MM.1S (cell line): ENCODE measurements around the gene TM4SF5.

Source experiments
- DNase-seq: peaks from one replicate; pipeline ENCODE4 v3.0.0-alpha.2; 2015
- H2AFZ ChIP-seq: fragments of 300-600 bp; sonication (generic); 2 replicates; pipeline ENCODE4 v1.6.0; 2016; ENCODE audit warnings: antibody characterized with exemption, low read length
- H3F3A ChIP-seq: fragments of 300-600 bp; sonication (generic); 2 replicates; pipeline ENCODE4 v1.6.1; 2016; ENCODE audit warnings: mild to moderate bottlenecking, antibody characterized with exemption, low read length, moderate library complexity, mixed read lengths; ENCODE audit not compliant: insufficient read depth
- H3K27ac ChIP-seq: fragments of 300-600 bp; sonication (generic); 2 replicates; pipeline ENCODE4 v1.5.1; 2016; ENCODE audit warnings: mild to moderate bottlenecking, low read length
- H3K27me3 ChIP-seq: fragments of 300-600 bp; sonication (generic); replicated peaks from 2 replicates; pipeline ENCODE4 v1.6.0; 2016; ENCODE audit warnings: low read length; ENCODE audit not compliant: insufficient read depth
- H3K36me3 ChIP-seq: fragments of 300-600 bp; sonication (generic); replicated peaks from 2 replicates; pipeline ENCODE4 v1.6.1; 2016; ENCODE audit warnings: mild to moderate bottlenecking, low read length, mixed read lengths; ENCODE audit not compliant: insufficient read depth
- H3K4me1 ChIP-seq: fragments of 300-600 bp; sonication (generic); 2 replicates; pipeline ENCODE4 v1.6.1; 2016; ENCODE audit warnings: low read length, mixed read lengths
- H3K4me2 ChIP-seq: fragments of 300-600 bp; sonication (generic); 2 replicates; pipeline ENCODE4 v1.6.0; 2016; ENCODE audit warnings: low read depth, low read length
- H3K4me3 ChIP-seq: fragments of 300-600 bp; sonication (generic); 2 replicates; pipeline ENCODE4 v1.5.1; 2016; ENCODE audit warnings: low read length, mixed read lengths
- H3K79me2 ChIP-seq: fragments of 300-600 bp; sonication (generic); 2 replicates; pipeline ENCODE4 v1.6.1; 2016; ENCODE audit warnings: mixed run types, low read length, mixed read lengths
- H3K9ac ChIP-seq: fragments of 300-600 bp; sonication (generic); 2 replicates; pipeline ENCODE4 v1.6.1; 2016; ENCODE audit warnings: low read length, mixed read lengths
- H3K9me2 ChIP-seq: fragments of 300-600 bp; sonication (generic); replicated peaks from 2 replicates; pipeline ENCODE4 v1.6.1; 2016; ENCODE audit warnings: mild to moderate bottlenecking, low read length, mixed read lengths; ENCODE audit not compliant: insufficient read depth
- H3K9me3 ChIP-seq: fragments of 300-600 bp; sonication (generic); replicated peaks from 2 replicates; pipeline ENCODE4 v1.6.1; 2016; ENCODE audit warnings: mild to moderate bottlenecking, low read length, mixed read lengths; ENCODE audit not compliant: insufficient read depth
- H4K20me1 ChIP-seq: fragments of 300-600 bp; sonication (generic); 2 replicates; pipeline ENCODE4 v1.6.1; 2016; ENCODE audit warnings: mild to moderate bottlenecking, low read length, moderate library complexity, mixed read lengths; ENCODE audit not compliant: insufficient read depth
- EZH2 ChIP-seq: fragments of 300-600 bp; sonication (generic); optimal IDR thresholded peaks from 2 replicates; pipeline ENCODE3; 2017; ENCODE audit warnings: low read depth, mild to moderate bottlenecking, antibody characterized with exemption, low read length, mixed read lengths
- EZH2phosphoT487 ChIP-seq: fragments of 300-600 bp; sonication (generic); IDR thresholded peaks from 2 replicates; pipeline ENCODE4 v1.6.1; 2018; ENCODE audit warnings: antibody characterized with exemption, low read length
- TF ChIP-seq, protein P1 (sequence below): fragments of 300-600 bp; sonication (generic); IDR thresholded peaks from 2 replicates; pipeline ENCODE4 v1.5.1; 2016; ENCODE audit warnings: antibody characterized with exemption, low read length, mixed read lengths

The TM4SF5 gene

DNA sequence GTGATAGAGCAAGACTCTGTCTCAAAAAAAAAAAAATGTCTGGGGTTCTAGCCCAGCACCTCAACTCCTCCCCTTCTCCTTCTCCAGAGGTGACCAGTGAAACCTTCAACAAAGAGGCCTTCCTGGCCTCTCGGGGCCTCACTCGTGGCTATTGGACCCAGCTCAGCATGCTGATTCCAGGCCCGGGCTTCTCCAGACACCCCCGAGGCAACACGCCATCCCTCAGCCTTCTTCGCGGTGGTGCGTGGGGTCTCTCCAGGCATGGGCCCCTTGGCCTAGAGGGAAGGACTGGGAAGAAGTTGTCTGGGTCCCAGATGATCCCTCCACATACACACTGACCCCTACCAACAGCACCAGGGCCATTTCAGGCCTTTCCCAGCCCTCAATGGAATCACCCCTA, 28.5 kb upstream of the TM4SF5 start:
- Histone ChIP-seq H3K4me2 (no peak overlapping the region), H3K27ac (no peak overlapping the region)

DNA sequence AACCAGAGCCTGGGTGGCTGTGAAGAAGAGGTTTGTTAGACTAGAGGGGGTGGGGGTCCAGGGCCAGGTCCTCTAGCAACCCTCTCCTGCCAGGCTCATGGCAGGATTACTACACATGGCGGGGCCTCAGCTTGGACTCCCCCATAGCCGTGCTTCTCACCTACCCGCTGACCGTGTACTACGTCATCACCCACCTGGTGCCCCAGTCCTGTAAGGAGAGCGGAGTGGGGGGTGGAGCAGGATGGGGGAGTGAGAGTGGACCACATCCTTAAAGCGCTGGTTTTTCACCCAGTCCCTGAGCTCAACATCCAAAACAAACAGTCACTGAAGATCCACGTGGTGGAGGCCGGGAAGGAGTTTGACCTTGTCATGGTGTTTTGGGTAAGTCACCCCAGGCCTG, 27.8 kb upstream of the TM4SF5 start:
- no peak overlapping the region for H3K4me3 ChIP-seq
- no peaks in the 10 kb centered on the region for H3K79me2 ChIP-seq
- no peak overlapping the region for H2AFZ ChIP-seq
- no peak overlapping the region for H3K4me2 ChIP-seq
- peaks cover 12% of the 10 kb centered on the region; the same call in 1 of the 2 replicates for H3K4me1 ChIP-seq
- H3K27ac ChIP-seq: no peak overlapping the region
- no peaks in the 10 kb centered on the region for H3K9me2 ChIP-seq
- no peaks in the 10 kb centered on the region for H3K36me3 ChIP-seq
- peaks cover 9% of the 10 kb centered on the region; the same call in 1 of the 2 replicates for H3F3A ChIP-seq
- TF ChIP-seq, protein P1, sequence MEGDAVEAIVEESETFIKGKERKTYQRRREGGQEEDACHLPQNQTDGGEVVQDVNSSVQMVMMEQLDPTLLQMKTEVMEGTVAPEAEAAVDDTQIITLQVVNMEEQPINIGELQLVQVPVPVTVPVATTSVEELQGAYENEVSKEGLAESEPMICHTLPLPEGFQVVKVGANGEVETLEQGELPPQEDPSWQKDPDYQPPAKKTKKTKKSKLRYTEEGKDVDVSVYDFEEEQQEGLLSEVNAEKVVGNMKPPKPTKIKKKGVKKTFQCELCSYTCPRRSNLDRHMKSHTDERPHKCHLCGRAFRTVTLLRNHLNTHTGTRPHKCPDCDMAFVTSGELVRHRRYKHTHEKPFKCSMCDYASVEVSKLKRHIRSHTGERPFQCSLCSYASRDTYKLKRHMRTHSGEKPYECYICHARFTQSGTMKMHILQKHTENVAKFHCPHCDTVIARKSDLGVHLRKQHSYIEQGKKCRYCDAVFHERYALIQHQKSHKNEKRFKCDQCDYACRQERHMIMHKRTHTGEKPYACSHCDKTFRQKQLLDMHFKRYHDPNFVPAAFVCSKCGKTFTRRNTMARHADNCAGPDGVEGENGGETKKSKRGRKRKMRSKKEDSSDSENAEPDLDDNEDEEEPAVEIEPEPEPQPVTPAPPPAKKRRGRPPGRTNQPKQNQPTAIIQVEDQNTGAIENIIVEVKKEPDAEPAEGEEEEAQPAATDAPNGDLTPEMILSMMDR: no peak
- TF ChIP-seq EZH2 (no peak), EZH2phosphoT487 (no peak)
- H3K9ac ChIP-seq: no peak overlapping the region
- no peak for DNase-seq
- H3K27me3 ChIP-seq: peaks cover 11% of the 10 kb centered on the region; the same call in 1 of the 2 replicates
- no peaks in the 10 kb centered on the region for H3K9me3 ChIP-seq
- H4K20me1 ChIP-seq: no peaks in the 10 kb centered on the region

More for the DNA sequence above, 28.5 kb upstream of the TM4SF5 start:
- Histone ChIP-seq H3K4me3 (no peak overlapping the region), H3K79me2 (no peaks in the 10 kb centered on the region), H4K20me1 (no peaks in the 10 kb centered on the region), H3F3A (peaks cover 13% of the 10 kb centered on the region), H3K9ac (no peak overlapping the region), H3K36me3 (no peaks in the 10 kb centered on the region), H3K27me3 (peaks cover 15% of the 10 kb centered on the region; the same call in 1 of the 2 replicates), H3K4me1 (peaks cover 12% of the 10 kb centered on the region), H2AFZ (no peak overlapping the region), H3K9me3 (no peaks in the 10 kb centered on the region), H3K9me2 (no peaks in the 10 kb centered on the region)
- TF ChIP-seq EZH2phosphoT487: no peak
- TF ChIP-seq EZH2: no peak
- TF ChIP-seq, protein P1: no peak
- DNase-seq: no peak

DNA sequence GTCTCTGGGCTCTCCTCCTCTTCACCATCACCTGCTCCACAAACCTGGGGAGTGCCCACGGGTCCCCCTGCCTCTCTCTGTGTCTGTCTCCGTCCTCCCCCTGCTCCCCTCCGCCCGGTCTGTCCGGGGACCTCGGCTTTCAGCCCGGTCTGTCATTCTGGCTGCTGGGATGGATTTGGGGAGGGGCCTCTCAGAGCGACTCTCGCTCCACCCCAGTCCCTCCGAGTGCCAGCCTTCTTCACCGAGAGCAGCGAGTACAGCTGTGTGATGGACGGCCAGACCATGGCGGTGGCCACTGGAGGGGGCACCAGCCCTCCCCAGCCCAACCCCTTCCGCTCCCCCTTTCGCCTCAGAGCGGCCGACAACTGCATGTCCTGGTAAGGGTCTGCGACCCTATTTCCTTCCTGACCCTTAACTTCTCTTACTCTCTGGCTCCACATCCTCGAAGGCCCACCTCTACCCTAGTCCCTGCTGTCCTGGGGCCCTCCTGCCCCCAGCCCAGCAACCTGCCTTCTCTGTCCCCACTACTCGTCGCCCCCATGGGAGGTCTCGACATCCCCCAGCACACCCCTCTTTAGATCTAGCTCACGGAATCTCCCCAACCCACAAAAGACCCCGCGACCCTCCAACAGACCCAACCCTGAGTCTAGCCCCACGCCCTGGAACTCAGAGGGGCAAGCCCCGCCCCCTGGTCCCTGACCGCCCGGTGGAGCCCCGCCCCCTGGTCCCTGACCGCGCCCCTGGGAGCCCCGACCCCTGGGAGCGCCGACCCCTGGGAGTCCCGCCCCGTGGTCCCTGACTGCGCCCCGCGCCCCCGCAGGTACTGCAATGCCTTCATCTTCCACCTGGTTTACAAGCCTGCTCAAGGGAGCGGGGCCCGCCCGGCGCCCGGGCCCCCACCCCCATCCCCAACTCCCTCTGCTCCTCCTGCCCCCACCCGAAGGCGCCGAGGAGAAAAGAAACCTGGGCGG, 26.4 kb upstream of the TM4SF5 start:
- no peak overlapping the region for H3K4me3 ChIP-seq
- no peaks in the 10 kb centered on the region for H4K20me1 ChIP-seq
- DNase-seq: no peak
- no peak overlapping the region for H2AFZ ChIP-seq
- H3K9ac ChIP-seq: no peak overlapping the region
- H3K27me3 ChIP-seq: peaks cover 9% of the 10 kb centered on the region; the same call in 1 of the 2 replicates
- no peaks in the 10 kb centered on the region for H3K9me3 ChIP-seq
- peaks cover 12% of the 10 kb centered on the region; the same call in 1 of the 2 replicates for H3K4me1 ChIP-seq
- H3K27ac ChIP-seq: no peak overlapping the region
- TF ChIP-seq EZH2phosphoT487: no peak
- TF ChIP-seq, protein P1: no peak
- TF ChIP-seq EZH2: no peak
- peaks cover 8% of the 10 kb centered on the region; the same call in 1 of the 2 replicates for H3F3A ChIP-seq
- H3K4me2 ChIP-seq: no peak overlapping the region
- no peaks in the 10 kb centered on the region for H3K36me3 ChIP-seq
- no peaks in the 10 kb centered on the region for H3K9me2 ChIP-seq
- no peaks in the 10 kb centered on the region for H3K79me2 ChIP-seq
